Coronary artery (tissue), 2 donors: ENCODE measurements around the gene EDDM3A.

Experiments used
- DNase-seq: peaks from one replicate; pipeline ENCODE4 v3.0.0-alpha.2; 2017; ENCODE audit warnings: low spot score
- H3K27ac ChIP-seq, 2 donors: fragments of 200-600 bp; sonication (generic); one replicate each; pipeline ENCODE4 v1.5.1; 2016 to 2019
- H3K4me3 ChIP-seq: fragments of 200-600 bp; sonication (generic); 2 replicates; pipeline ENCODE4 v1.5.1; 2016; ENCODE audit warnings: mild to moderate bottlenecking, moderate library complexity
- TF ChIP-seq, protein P1 (sequence below): fragments of 200-600 bp; sonication (generic); IDR thresholded peaks from one replicate; pipeline ENCODE4 v1.5.1; 2019; ENCODE audit warnings: antibody characterized with exemption

Gene EDDM3A

GRCh38 chr14:20794644-20795369 is 49.1 kb downstream of the EDDM3A start:
- DNase-seq: no peak
- TF ChIP-seq, protein P1, sequence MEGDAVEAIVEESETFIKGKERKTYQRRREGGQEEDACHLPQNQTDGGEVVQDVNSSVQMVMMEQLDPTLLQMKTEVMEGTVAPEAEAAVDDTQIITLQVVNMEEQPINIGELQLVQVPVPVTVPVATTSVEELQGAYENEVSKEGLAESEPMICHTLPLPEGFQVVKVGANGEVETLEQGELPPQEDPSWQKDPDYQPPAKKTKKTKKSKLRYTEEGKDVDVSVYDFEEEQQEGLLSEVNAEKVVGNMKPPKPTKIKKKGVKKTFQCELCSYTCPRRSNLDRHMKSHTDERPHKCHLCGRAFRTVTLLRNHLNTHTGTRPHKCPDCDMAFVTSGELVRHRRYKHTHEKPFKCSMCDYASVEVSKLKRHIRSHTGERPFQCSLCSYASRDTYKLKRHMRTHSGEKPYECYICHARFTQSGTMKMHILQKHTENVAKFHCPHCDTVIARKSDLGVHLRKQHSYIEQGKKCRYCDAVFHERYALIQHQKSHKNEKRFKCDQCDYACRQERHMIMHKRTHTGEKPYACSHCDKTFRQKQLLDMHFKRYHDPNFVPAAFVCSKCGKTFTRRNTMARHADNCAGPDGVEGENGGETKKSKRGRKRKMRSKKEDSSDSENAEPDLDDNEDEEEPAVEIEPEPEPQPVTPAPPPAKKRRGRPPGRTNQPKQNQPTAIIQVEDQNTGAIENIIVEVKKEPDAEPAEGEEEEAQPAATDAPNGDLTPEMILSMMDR: no peak
- H3K27ac ChIP-seq: no peak overlapping the region
- H3K4me3 ChIP-seq: no peak overlapping the region

DNA sequence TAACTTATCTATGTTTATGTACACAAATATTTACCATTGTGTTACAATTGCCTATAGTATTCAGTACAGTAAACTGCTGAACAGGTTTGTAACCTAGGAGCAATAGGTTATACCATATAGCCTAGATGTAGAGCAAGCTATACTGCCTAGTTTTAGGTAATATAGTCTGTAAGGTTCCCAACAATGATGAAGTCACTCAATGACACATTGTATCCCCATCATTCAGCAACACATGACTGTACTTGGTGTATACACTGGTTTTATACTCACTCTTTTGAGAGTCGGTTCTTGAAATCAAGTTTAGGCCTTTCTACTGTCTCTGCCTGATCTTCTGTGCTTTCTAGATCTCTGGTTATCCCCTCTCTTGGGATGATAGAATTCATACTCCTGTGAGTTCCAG is 51.5 kb downstream of the EDDM3A start:
- TF ChIP-seq, protein P1: no peak
- no peak overlapping the region for H3K4me3 ChIP-seq
- DNase-seq: no peak
- no peak overlapping the region for H3K27ac ChIP-seq
